Measurements from ENCODE around the gene PEAR1. TPM values are rescaled to one million over a fixed set of nuclear protein-coding genes. Genes with fewer than 3 reads are reported as not detected.
A peak's percentile ranks its signal among the peaks of the same experiment; 100 is the strongest.
"Not testable (repeated sequence)": the region's sequence is repeated elsewhere in the genome, so short reads cannot be mapped to it uniquely, and the experiment has no call there.

Gene PEAR1
- total and polyA plus RNA-seq, 8 donors, result 1.2 to 16.3 (median 2.7) TPM

- no peak overlapping the region for H3K27ac ChIP-seq
- H3K4me1 ChIP-seq, result peaks cover 19 to 33% (median 25%) of the 10 kb centered on the region in 4 donors
- WGBS, 5 donors, result 23 to 46% (median 32%) methylated on average over 2 to 3 of the region's 3 CpGs
- H3K27me3 ChIP-seq, result peaks cover 17 to 95% (median 81%) of the 10 kb centered on the region in 3 donors
- H3K4me3 ChIP-seq, result no peak overlapping the region
- intact Hi-C loops (cut with DNase I; ENCODE audit: low total_unique reads), result loop anchor here (10.0 kb wide), 1 partner anchor 149 kb away; no protein-coding TSS in a partner anchor
- DNase-seq, result peak; percentile 59 to 74
- no peaks in the 10 kb centered on the region for H3K9me3 ChIP-seq
- TF ChIP-seq CTCF (IDR thresholded peaks at IDR 0.05), result no peak
- no peak for TF ChIP-seq POLR2AphosphoS5 (IDR thresholded peaks at IDR 0.05)
- TF ChIP-seq POLR2A (IDR thresholded peaks at IDR 0.05), result no peak
- TF ChIP-seq EP300 (IDR thresholded peaks at IDR 0.05), result no peak
- no peaks in the 10 kb centered on the region for H3K36me3 ChIP-seq
Measured at GRCh38 chr1:156926175-156926574, 32.7 kb downstream of the PEAR1 start.

GRCh38 chr1:156926695-156927094, 33.2 kb downstream of the PEAR1 start:
- peaks cover 17 to 90% (median 76%) of the 10 kb centered on the region in 3 donors for H3K27me3 ChIP-seq
- intact Hi-C loops (cut with DNase I; ENCODE audit: low total_unique reads), result loop anchor here (10.0 kb wide), 1 partner anchor 148 kb away; no protein-coding TSS in a partner anchor
- H3K9me3 ChIP-seq, H3K27ac ChIP-seq, DNase-seq, H3K36me3 ChIP-seq, H3K4me3 ChIP-seq: not testable (repeated sequence)
- peaks cover 19 to 38% (median 27%) of the 10 kb centered on the region in 4 donors for H3K4me1 ChIP-seq
- 80 to 88% (median 83%) methylated on average over 6 of the region's 6 CpGs for WGBS, 5 donors

- intact Hi-C loops (cut with DNase I; ENCODE audit: low total_unique reads), result loop anchor here (10.0 kb wide), 1 partner anchor 147 kb away; no protein-coding TSS in a partner anchor
- peak in 5 of 7 experiments; percentile 28 to 55 (median 48) for TF ChIP-seq CTCF (IDR thresholded peaks at IDR 0.05)
- no peak for TF ChIP-seq POLR2A (IDR thresholded peaks at IDR 0.05)
- Histone ChIP-seq H3K27me3 (peaks cover 15 to 82% (median 70%) of the 10 kb centered on the region in 3 donors), H3K4me3 (peak overlapping the region; percentile 22 to 47 (median 29)), H3K36me3 (no peaks in the 10 kb centered on the region), H3K9me3 (no peaks in the 10 kb centered on the region), H3K27ac (no peak overlapping the region), H3K4me1 (peaks cover 19 to 42% (median 31%) of the 10 kb centered on the region in 4 donors)
- DNase-seq, result peak; percentile 75 to 90
- 4 to 8% (median 6%) methylated on average over 44 to 64 of the region's 64 CpGs for WGBS, 5 donors
Measured at GRCh38 chr1:156927215-156928042, 33.9 kb downstream of the PEAR1 start.

GRCh38 chr1:156928043-156928602, 34.6 kb downstream of the PEAR1 start:
- TF ChIP-seq POLR2AphosphoS5 (IDR thresholded peaks at IDR 0.05) (no peak), CTCF (IDR thresholded peaks at IDR 0.05) (peak in 2 of 7 experiments; percentile 1)
- Histone ChIP-seq H3K27me3 (peaks cover 9 to 75% (median 63%) of the 10 kb centered on the region in 3 donors), H3K36me3 (no peaks in the 10 kb centered on the region), H3K4me1 (peaks cover 19 to 39% (median 31%) of the 10 kb centered on the region in 4 donors), H3K4me3 (peak overlapping the region in 3 of 4 donors; percentile 28 to 47 (median 30)), H3K27ac (no peak overlapping the region), H3K9me3 (no peaks in the 10 kb centered on the region)
- 8 to 11% (median 10%) methylated on average over 4 of the region's 4 CpGs for WGBS, 5 donors
- DNase-seq, result no peak
- intact Hi-C loops (cut with DNase I; ENCODE audit: low total_unique reads), result loop anchor here (10.0 kb wide), 1 partner anchor 147 kb away; no protein-coding TSS in a partner anchor
